Right ventricle myocardium superior (tissue), 1 donor: ENCODE measurements around the gene EBF3. TPM values are rescaled to one million over a fixed set of nuclear protein-coding genes. Genes with fewer than 3 reads are reported as not detected.

Experiments used
- ATAC-seq: fragments of 200-7000 bp; cut with Tn5 transposase; one replicate; pipeline ENCODE4 v1.9.1; 2020; ENCODE audit warnings: mild to moderate bottlenecking; ENCODE audit not compliant: poor library complexity
- DNase-seq: peaks from one replicate; pipeline ENCODE4 v3.0.0-alpha.2; 2020
- intact Hi-C: fragments of 100-400 bp; cut with DNase I; formaldehyde crosslinking; loops from one replicate; pipeline ENCODE4 v1.11.2; 2022
- total RNA-seq: library from RNA; stranded (reverse); fragmentation: NEBNext Ultra II Directional; extraction: Animal tissue kit (Norgen Biotek cat#: 25700); gene quantifications from one replicate; pipeline ENCODE4 v1.2.1, GENCODE V29; 2021
- donor health status: DM: no; HTN: yes; CAD: no; lungs with severe emphysema.

EBF3 gene
- total RNA-seq, 1 donor from 2014 or later, result 6.2 TPM

DNA sequence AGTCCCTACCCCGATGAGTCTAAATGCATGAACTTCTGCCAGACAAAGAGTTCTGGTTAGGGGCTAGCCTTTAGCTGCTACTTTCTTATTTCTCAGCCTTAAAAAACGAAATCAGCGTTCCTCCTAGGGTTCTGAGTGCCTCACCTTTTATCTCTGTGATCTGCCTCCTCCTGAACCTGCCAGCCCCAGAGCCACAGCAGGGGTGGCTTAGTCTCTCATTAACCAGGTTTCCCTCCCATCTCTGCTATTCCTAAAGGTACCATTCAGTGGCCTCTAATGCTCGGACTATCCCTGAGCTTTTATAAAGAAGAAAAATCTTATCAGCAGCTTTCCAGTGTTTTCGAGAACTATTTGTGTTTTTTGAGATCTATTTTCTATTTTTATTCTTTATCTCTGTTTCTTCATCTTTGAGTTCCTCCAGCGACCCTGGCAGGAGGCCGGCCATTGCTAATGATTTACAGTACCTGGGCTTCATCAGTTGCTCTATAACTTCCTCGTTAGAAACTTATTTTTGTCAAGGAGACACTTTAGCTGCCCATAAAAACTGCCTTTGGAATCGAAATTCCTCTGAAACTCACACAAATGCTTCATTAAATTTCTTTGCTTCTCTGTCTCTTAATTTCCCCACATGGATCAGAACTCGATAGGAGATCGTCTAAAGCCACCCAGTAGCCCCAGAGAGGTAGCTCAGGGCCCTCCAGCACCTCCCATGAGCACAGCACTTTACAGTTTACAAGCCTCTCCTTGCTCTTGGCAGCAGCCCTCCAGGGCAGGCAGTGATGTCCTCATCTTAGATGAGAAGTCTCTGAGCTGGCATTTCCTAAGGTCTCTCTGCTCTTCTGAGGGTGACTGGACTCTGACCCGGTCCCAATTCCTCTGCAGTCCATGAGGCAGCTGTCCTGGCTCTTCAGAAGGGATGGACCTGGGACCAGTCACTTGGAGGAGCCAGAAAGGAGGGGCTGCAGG, 149.1 kb downstream of the EBF3 start:
- no peak for DNase-seq
- intact Hi-C loops, result no loop called here
- no peak for ATAC-seq

DNA sequence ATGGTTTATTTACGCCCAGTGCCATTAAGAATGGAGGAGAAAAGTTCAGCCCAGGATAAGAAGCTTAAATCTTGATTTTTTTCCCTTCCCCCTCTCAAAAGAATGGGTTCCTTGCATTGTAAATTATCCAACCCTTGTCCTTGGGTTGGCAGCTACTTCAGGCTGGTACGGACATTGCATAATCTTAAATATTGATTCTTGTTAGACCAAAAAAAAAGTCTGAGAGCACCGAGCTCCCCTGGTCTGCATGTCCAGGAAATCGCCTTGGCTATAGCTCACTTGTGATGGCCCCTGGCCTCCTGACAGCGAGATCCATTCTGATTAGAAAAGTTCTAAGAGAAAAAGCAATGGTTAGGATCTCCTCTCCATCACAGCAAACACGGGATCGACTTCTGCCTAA, 151.7 kb downstream of the EBF3 start:
- no peak for DNase-seq
- ATAC-seq, result no peak
- intact Hi-C loops, result no loop called here

DNA sequence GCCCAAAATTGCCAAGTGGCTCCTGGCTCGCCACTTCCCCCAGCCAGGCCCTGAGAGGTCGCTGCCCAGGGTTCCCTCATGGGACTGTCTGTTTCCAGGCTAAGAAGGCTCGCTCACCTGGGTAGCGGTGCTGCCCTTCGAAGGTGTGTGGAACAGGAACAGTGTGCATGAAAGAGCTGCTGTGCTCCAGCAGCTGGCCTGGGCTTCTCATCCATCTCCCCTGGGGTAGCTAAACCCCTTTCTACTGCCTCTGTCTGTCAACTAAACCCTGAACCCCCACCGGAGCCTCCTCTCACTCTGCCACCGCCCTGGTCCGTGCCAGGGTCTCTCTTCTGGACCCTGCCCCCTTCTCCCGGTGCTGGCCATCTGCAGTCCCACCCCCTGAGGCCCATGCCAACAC, 152.9 kb downstream of the EBF3 start:
- intact Hi-C loops, result no loop called here
- DNase-seq (no peak), ATAC-seq (no peak)

DNA sequence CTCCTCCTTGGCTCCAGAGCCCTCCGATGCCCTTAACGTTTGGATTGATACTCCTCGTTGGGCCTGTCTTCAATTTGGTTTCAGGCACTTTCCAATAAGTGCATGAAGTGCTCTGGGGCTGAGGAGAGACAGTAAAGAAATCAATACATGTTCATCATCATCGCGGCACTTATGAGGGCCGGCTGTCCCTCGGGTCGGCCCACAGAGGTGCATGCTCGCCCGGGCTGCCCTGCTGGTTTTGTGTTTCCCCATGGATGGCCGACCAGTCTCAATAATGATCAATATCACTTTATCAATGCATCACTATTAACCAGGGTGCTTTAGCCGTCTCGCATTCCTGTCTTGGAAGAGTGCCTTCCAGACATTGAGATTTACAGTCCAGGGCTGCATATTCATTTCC, 154.2 kb downstream of the EBF3 start:
- intact Hi-C loops, result no loop called here
- ATAC-seq (no peak), DNase-seq (no peak)

DNA sequence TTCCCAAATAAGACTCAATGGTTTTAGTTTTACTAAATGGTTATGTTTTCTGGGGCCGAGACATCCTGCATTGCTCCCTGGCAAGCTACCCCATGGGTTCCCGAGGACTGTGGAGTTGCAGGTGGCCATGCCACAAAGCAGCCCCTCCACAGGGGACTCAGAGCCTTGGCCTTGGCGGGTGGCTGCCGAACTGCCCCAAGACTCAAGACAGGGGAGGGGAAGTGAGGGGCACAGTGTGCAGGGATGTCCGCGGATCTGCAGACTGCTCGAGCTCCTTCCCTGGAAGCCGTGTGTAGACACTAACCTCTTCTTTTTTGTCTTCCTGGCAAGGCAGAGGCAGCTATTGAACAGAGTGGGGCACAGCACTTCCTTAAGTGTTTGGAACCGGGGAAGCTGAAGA, 154.6 kb downstream of the EBF3 start:
- intact Hi-C loops, result no loop called here

DNA sequence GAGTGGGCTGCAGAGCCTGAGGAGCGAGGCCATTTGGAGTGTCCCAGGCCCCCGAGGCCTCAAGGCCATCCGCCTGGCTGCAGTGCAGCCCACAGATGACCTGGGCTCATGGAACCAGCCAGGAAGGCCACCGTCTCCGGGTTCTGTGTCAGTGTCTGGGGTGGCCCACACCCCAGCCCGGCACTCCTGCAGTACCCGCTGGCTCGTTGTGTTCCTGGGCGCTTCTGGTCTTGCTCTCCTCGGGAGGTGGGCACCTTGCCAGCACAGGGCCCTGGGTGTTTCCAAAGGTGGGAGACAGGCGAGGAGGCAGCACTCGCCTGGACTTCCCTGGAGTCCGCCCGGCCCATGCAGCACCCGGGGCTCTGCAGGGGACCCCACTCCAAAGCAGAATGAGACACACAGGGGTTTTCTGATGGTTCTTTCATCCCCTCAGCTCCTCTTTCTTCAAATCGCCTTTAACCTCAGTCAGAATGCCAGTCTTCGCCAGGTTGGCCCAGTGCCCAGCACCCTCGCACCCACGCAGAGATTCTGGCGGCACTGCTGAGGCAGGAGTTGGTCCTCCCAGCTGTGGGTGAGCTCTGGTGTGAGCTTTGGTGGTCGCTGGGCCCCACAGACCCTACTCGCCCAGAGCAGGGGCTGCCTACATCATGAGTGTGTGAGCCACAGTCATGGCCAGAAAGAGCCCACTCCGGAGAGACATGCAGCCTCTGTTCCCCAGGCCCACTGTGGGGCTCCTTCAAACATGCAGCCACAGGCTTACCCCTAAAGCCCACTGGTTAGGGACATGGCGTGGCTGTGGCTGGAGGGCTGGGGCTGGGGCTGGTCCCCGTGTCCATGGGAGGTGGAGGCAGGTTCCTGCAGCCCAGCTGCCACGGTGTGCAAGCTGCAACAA, 155.7 kb downstream of the EBF3 start:
- intact Hi-C loops, result no loop called here
- DNase-seq, result no peak
- no peak for ATAC-seq

More for the DNA sequence above, 154.6 kb downstream of the EBF3 start:
- ATAC-seq (no peak), DNase-seq (no peak)

DNA sequence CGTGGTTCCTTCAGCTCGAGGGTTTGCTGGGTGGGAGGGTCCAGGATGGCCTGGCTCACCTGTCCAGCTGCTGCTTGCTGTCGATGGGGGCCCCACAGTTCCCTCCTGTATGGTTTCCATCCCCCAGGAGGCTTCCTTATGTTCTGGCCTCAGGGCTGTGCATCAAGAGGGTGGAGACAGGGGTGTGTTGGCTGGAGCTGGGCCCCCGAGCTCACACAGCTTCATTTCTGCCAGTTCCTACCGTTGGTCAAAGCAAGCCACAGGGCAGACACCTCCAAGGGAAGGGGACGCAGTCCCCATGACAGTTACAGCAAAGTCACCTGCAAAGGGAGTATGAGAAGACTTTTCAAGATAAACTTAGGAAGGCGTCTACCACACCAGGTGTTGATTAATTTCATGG, 156.9 kb downstream of the EBF3 start:
- no peak for DNase-seq
- intact Hi-C loops, result no loop called here
- no peak for ATAC-seq

DNA sequence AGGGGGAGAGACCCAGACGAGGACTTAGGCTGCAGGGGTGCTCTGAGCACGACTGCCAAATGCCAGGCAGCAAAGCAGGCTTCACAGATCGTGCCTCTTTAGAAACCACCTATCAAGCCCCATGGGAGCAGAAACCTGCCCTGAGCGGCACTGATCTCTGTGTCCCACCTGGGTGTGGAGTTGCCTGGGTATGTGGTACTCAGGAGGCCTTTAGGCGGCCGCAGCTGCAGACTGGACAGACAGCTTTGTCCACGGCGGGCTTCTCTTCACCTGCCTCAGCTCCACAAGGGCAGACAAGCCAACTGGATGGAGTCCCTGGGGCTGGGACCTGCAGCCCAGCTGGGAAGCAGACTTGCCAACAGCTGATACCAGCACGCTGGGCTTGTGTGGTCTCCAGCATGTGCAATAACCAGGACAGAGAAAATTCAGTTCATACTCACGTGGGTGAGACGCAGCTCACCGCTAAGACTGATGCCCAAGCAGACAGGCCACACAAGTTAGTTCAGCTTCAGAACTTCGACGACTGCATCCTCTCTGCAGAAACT, 163.2 kb downstream of the EBF3 start:
- DNase-seq (no peak), ATAC-seq (no peak)
- intact Hi-C loops, result no loop called here

DNA sequence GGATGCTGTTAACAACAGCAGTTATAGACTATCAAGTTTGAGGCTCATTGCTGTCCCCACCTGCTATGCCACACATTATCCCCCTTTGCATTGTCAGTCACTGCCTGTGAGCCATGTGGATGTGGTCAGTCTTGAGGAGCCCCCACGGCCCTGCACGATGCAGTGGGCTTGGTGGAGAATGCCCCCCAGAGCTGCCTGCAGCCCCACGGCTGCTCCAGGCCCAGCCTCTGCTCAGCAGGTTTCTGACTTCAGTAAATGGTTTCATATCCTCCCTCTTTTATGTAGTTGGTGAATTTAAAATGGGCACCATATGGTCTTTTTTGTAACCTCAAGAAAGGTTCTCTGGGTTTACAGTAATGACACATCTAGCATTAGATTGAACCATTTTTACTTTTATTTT, 164.1 kb downstream of the EBF3 start:
- ATAC-seq, result no peak
- intact Hi-C loops, result no loop called here
- no peak for DNase-seq

DNA sequence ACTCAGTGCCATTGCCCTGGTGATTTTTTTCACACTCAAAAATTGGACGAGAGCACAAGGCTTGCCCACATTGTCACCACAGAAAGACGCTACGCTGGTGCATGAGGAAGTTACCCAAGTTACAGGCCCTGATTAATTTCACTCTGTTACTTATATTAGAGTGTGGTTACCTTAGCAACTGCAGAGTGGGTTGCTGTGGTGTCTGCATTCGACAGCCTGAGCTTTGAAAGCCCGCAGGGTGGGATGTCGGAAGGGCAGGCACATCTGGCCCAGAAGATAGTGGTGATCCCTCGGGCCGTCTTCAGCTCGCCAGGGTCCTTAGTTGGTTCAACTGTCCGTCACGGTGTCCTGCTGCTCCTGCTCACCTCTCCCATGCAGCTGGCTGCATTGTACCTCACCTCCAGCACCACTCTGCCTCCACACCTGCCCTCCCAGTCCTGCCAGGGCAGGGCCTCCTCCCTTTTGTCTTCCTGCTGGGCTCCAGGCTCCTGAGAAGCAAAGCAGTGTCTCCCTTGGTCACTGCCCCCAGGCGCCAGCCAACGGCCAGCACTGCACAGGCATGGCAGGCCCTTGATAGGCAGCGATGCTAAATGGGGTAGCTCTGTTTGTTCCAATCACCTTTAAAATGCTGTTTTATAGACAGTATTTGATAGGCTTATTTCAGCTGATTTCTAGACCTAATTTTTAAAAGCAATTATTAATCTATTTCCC, 167.2 kb downstream of the EBF3 start:
- intact Hi-C loops, result no loop called here
- DNase-seq, result no peak
- ATAC-seq, result no peak

DNA sequence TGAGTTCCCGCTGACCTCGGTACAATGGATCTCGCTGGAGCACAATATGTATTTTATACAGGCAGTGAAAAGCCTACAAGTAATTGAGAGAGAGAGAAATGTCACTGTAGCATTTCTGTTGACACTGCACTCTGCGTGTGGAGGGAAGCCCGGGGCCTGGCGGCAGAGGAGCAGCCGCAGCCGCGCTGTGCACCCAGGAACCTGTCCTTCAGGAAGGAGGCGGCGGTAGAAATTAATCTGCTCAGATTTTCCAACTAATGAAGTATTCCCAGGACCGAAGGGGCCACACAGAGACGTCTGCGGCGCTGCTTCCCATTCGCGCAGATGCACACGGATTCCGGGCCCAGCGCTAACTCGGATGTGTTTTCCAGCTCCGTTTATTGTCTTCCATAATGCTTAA, 170.1 kb downstream of the EBF3 start:
- intact Hi-C loops, result no loop called here
- ATAC-seq (no peak), DNase-seq (no peak)

DNA sequence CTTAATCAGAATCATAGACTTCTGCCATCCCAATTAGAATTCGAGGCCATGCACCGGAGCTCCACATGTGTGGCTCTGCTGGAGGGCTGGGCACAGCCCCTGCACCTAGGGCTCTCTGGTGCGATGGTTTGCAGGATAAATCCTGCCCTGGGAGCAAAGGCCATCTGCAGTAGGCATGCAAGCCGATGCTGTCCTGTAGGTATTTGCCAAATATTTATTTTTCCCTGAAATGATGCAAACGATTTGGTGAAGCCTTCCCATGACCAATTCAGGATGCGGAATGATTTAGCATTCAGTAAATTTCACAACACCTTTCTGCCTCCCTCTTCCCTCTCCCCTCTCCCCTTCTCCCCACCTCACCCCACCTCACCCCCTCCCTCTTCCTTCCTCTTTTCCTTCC, 170.6 kb downstream of the EBF3 start:
- intact Hi-C loops, result no loop called here
- no peak for ATAC-seq
- DNase-seq, result no peak

DNA sequence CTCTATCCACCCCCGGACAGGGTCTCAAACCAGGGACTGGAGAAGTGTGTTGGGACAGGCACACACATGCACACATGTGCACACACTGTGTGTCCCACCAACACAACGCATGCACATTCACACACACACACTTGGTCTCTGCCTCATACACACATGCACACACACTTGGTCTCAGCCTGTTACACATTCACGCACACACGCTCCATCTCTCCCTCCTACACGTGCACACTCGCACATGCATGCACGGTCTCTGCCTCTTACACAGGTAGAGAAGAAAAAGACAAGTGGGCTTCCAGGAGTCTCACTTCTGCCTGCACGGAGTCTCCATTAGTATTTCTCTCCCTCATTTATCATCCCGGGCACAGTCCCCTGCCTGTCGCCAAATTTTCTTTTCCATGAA, 171.2 kb downstream of the EBF3 start:
- intact Hi-C loops, result no loop called here
- ATAC-seq, result no peak
- DNase-seq, result no peak

DNA sequence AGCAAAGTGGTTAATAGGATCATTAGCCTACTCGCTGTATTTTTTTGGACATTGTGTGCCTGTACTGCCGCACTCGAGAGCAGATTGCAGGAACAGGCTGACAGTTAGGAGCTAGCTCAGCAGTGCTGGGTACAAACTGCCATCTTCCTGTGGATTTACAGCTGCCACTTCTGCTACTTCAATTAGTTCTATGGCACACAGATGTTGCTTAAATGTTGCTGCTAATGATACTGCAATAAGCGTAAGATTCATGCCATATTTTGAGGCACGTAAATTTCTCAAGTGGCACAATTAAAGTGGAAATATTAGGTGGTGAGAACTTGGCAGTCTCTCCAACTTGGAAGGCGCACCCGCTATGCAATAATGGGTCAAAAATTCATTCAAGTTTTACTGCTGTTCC, 171.9 kb downstream of the EBF3 start:
- ATAC-seq (no peak), DNase-seq (no peak)
- intact Hi-C loops, result no loop called here

DNA sequence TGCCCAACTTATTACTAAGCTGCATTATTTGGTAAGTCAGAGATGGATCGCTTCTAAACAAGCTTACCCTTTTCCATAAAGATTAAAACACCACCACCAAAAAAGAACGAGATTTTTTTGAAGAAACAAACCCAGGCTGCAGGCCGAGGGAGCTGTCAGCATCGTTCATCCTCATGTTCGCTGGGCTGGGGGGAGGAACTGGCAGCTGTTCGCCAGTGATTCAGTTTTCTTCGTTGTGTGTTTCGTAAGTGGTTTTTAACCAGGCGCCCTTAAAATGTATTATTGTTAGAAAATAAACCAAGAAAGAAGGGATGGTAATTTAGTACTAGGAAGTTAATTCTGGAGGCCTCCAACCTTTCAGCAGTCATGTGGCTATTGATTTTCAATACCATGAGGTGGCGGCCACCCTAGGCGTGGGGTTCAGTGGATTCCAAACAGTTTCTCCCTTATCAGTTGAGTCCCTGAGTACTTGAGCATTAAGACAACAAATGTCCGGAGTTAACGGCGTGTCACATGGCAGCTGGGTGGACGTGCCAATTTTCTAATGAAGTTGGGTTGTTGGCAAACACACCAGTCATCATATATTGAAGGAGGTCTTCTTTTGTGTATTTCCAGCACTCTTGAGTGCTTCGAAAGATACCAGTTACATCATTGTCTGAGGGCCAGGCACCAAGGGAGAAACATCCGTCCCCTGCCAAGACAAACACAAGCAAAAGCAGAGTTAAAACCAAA, 173.2 kb downstream of the EBF3 start:
- ATAC-seq, result no peak
- intact Hi-C loops, result no loop called here
- no peak for DNase-seq

DNA sequence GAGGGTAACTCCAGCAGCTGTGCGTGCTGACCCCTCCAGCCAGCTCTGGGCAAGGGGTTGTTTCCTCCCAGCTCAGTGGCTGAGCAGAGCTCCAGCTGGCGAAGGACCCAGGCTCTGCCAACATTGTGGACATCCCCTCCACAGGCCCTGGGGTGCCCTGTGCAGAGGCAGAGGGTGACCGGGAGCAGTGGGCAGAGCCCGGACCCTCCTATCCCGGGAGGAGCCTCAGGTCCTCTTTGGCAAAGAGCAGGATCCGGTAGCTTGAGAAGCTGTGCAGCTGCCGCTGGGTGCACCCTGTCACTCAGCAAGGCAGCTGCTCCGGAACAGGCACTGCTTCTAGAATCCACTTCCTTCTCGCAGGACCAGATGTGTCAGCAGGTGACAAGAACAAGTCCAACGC, 175.9 kb downstream of the EBF3 start:
- no peak for DNase-seq
- no peak for ATAC-seq
- intact Hi-C loops, result no loop called here

DNA sequence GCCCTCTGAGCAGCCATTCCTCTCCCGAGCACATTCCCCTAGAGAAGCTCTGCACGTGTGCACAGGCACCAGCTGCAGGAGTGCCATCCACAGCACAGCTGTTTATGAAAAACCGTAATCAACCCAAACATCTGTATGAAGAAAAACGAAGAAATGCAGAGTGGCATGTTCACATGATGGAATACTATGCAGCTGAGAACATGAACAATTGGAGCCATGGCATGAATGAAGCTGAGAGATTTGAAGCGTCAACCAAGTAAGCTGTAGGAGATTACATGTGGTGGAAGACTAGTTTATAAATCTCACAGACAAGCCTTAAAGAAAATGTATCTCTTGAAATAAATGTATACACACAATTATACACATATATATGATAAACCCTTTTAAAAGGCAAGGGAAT, 176.5 kb downstream of the EBF3 start:
- ATAC-seq, result no peak
- intact Hi-C loops, result no loop called here
- DNase-seq, result no peak

DNA sequence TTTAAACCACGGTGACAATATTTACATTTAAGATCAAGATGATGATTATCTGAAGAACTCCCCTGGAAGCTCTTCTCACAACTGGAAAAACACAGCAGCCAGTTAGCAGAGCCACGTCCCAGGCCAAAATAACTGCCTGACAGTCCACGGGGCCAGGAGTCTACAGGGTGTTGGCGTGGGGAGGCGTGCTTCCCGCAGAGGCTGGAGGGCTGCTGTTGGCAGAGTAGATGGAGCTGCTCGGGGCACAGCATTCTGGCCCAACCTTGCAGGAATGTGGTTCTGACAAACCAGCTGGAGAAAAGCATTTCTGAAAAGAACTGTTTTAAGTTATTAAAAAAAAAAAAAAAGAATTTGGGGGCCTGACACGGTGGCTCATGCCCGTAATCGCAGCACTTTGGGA, 177.9 kb downstream of the EBF3 start:
- no peak for ATAC-seq
- DNase-seq, result no peak
- intact Hi-C loops, result no loop called here
